ENCODE results near the gene RARB.

DNA sequence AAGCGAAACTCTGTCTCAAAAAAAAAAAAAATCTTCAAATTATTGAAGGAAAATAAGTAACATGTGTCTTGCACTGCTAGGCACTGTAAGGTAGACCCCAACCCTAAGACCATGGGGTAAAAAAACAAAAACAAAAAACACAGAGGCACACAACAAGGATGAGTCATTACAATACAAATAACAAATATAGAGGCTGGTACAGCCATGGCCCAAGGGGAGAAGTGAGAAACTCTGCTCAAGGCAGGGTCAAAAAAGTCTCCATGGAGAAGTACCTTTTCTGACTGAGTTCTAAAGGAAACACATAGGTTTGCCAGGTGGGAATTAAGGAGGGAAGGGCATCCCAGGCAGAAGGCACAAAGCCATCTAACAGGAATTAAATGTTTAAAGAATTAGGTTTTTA, 182.1 kb downstream of the RARB start:
- TF ChIP-seq CTCF (IDR thresholded peaks at IDR 0.05) (no peak), ZFX (IDR thresholded peaks at IDR 0.05; ENCODE audit: borderline replicate concordance) (no peak)

Data from 22Rv1 (cell line).